Thyroid gland (tissue), 4 donors: ENCODE results near the gene NMUR1. TPM values are rescaled to one million over a fixed set of nuclear protein-coding genes. Genes with fewer than 3 reads are reported as not detected.
"Not testable (repeated sequence)": the region's sequence is repeated elsewhere in the genome, so short reads cannot be mapped to it uniquely, and the experiment has no call there.

Source experiments
- DNase-seq, 2 donors: peaks; one replicate each; pipeline ENCODE4 v3.0.0-alpha.2; 2019
- H3K27ac ChIP-seq, 3 donors: fragments of 200-600 bp; sonication (generic); 1 replicate in 2 of 3; 2 replicates in 1 of 3; pipeline ENCODE4 v1.5.1; 2016 to 2019; ENCODE audit warnings: mild to moderate bottlenecking in 1 of 3, moderate library complexity in 1 of 3
- H3K27me3 ChIP-seq: fragments of 200-600 bp; sonication (generic); one replicate; pipeline ENCODE4 v1.5.1; 2019
- H3K36me3 ChIP-seq, 2 donors: fragments of 200-600 bp; sonication (generic); one replicate each; pipeline ENCODE4 v1.5.1; 2016 to 2019
- H3K4me1 ChIP-seq, 2 donors: fragments of 200-600 bp; sonication (generic); one replicate each; pipeline ENCODE4 v1.5.1; 2017 to 2019
- H3K4me3 ChIP-seq, 3 donors: fragments of 200-600 bp; sonication (generic); replicated peaks in 1 of 3; 1 replicate in 2 of 3; 2 replicates in 1 of 3; pipeline ENCODE4 v1.5.1; 2016; ENCODE audit warnings: mild to moderate bottlenecking in 1 of 3
- H3K9me3 ChIP-seq: fragments of 200-600 bp; sonication (generic); one replicate; pipeline ENCODE4 v1.5.1; 2017
- CTCF ChIP-seq, 6 experiments: fragments of 200-600 bp in 3 of 6; fragments of 450-650 bp in 3 of 6; sonication (generic) in 3 of 6; IDR thresholded peaks; one replicate each; pipeline ENCODE4 v1.5.1; 2016 to 2019; ENCODE audit warnings: antibody characterized with exemption in 6 of 6, mild to moderate bottlenecking in 2 of 6, inconsistent platforms in 1 of 6, moderate library complexity in 1 of 6
- POLR2A ChIP-seq, 2 donors: fragments of 450-650 bp; IDR thresholded peaks; one replicate each; pipeline ENCODE4 v1.6.1; 2017; ENCODE audit warnings: antibody characterized with exemption in 2 of 2, mild to moderate bottlenecking in 2 of 2, moderate library complexity in 1 of 2
- WGBS, 2 donors: methylation state at CpG; one replicate each; pipeline ENCODE4 v1.1.5; 2017; 5-methylcytosine and 5-hydroxymethylcytosine counted together
- intact Hi-C: fragments of 100-400 bp; cut with DNase I; formaldehyde crosslinking; loops from one replicate; pipeline ENCODE4 v1.15.1; 2023
- total RNA-seq, 4 donors: library from RNA; depleted of rRNA; stranded (reverse); fragments of >200 nt; gene quantifications; one replicate each; pipeline ENCODE4 v1.2.3, GENCODE V29; 2016

Gene NMUR1
- total RNA-seq, 4 donors from 2014 or later: 0.11 to 0.73 (median 0.67) TPM; not detected in 1

- peak; percentile 54 to 59 for DNase-seq
- peak in 5 of 6 experiments; percentile 31 to 75 (median 66) for TF ChIP-seq CTCF (IDR thresholded peaks at IDR 0.05)
- no peak for TF ChIP-seq POLR2A (IDR thresholded peaks at IDR 0.05)
- no peak overlapping the region for H3K27ac ChIP-seq
- intact Hi-C loops: loop anchor here (5.0 kb wide), 1 partner anchor 75 kb away; no protein-coding TSS in a partner anchor
- H3K9me3 ChIP-seq: no peaks in the 10 kb centered on the region
- 39 to 67% methylated on average over 7 to 10 of the region's 11 CpGs for WGBS, 2 donors
- H3K36me3 ChIP-seq: no peaks in the 10 kb centered on the region
- H3K27me3 ChIP-seq: no peaks in the 10 kb centered on the region
- H3K4me3 ChIP-seq: no peak overlapping the region
- H3K4me1 ChIP-seq: peaks cover 0 to 4% of the 10 kb centered on the region in 2 donors
Observed at GRCh38 chr2:231557571-231558217, 27.4 kb upstream of the NMUR1 start.

GRCh38 chr2:231556981-231557380, 26.7 kb upstream of the NMUR1 start:
- intact Hi-C loops: loop anchor here (5.0 kb wide), 1 partner anchor 75 kb away; no protein-coding TSS in a partner anchor
- peaks cover 0 to 4% of the 10 kb centered on the region in 2 donors for H3K4me1 ChIP-seq
- no peaks in the 10 kb centered on the region for H3K36me3 ChIP-seq
- TF ChIP-seq CTCF (IDR thresholded peaks at IDR 0.05) (no peak), POLR2A (IDR thresholded peaks at IDR 0.05) (no peak)
- no peaks in the 10 kb centered on the region for H3K9me3 ChIP-seq
- no peak for DNase-seq
- WGBS, 2 donors: 82 to 85% methylated on average over 3 to 5 of the region's 7 CpGs
- no peak overlapping the region for H3K4me3 ChIP-seq
- H3K27me3 ChIP-seq: no peaks in the 10 kb centered on the region
- no peak overlapping the region for H3K27ac ChIP-seq

DNA sequence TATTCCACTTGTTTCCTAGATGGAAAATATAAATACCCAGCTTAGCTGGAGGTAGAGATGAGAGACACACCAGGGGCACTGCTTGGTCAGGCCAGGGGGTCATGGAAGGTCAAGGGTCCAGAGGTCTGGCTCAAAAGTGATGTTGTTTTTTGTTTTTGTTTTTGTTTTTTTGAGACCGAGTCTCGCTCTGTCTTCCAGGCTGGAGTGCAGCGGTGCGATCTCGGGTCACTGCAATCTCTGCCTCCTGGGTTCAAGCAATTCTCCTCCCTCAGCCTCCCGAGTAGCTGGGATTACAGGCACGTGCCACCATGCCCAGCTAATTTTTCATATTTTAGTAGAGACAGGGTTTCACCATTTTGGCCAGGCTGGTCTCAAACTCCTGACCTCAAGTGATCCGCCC, 26.3 kb upstream of the NMUR1 start:
- whole genome bisulfite sequencing, 2 donors: 93 to 94% methylated on average over 8 of the region's 8 CpGs
- H3K4me3 ChIP-seq, H3K27me3 ChIP-seq, H3K36me3 ChIP-seq, H3K4me1 ChIP-seq, DNase-seq, H3K9me3 ChIP-seq, H3K27ac ChIP-seq: not testable (repeated sequence)
- intact Hi-C loops: loop anchor here (5.0 kb wide), 1 partner anchor 74 kb away; no protein-coding TSS in a partner anchor

GRCh38 chr2:231554748-231555545, 24.7 kb upstream of the NMUR1 start:
- H3K4me3 ChIP-seq: no peak overlapping the region
- no peaks in the 10 kb centered on the region for H3K27me3 ChIP-seq
- H3K27ac ChIP-seq: peak overlapping the region in 1 of 3 donors; percentile 47
- peaks cover 0 to 4% of the 10 kb centered on the region in 2 donors for H3K4me1 ChIP-seq
- intact Hi-C loops: loop anchor here (5.0 kb wide), 1 partner anchor 73 kb away; no protein-coding TSS in a partner anchor
- H3K36me3 ChIP-seq: no peaks in the 10 kb centered on the region
- DNase-seq: no peak
- WGBS, 2 donors: 61 to 62% methylated on average over 13 to 14 of the region's 14 CpGs
- no peak for TF ChIP-seq POLR2A (IDR thresholded peaks at IDR 0.05)
- TF ChIP-seq CTCF (IDR thresholded peaks at IDR 0.05): no peak
- no peaks in the 10 kb centered on the region for H3K9me3 ChIP-seq

DNA sequence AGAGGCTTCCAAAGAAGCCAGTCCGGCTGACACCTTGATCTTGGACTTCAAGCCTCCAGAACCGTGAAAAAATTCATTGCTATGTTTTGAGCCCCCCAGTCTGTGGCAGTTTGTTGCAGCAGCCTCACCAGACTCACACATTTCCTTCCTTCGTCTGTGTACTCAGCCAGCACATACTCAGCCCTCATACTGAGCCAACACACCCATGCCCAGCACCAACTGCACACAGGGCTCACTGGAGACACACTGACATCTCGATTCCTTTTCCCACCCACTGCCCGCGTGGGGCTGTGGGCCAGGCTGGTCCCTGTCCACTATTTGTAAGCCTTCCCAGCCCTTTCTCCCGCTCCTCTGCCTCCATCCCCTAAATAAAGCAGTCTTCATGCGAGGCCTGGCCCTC, 24.1 kb upstream of the NMUR1 start:
- Histone ChIP-seq H3K4me1 (peaks cover 0 to 4% of the 10 kb centered on the region in 2 donors), H3K27me3 (no peaks in the 10 kb centered on the region), H3K27ac (peak overlapping the region in 1 of 3 donors; percentile 47), H3K9me3 (no peaks in the 10 kb centered on the region), H3K4me3 (no peak overlapping the region), H3K36me3 (no peaks in the 10 kb centered on the region)
- TF ChIP-seq POLR2A (IDR thresholded peaks at IDR 0.05) (no peak), CTCF (IDR thresholded peaks at IDR 0.05) (no peak)
- 63 to 75% methylated on average over 8 of the region's 8 CpGs for WGBS, 2 donors
- intact Hi-C loops: no loop called here
- DNase-seq: no peak
